ENCODE data around the gene HAND2. TPM values are rescaled to one million over a fixed set of nuclear protein-coding genes. Genes with fewer than 3 reads are reported as not detected.

Gene HAND2
- total and polyA plus RNA-seq, 2 of the 13 experiments (the other 11 are each of a cell fraction or from before 2014, with no cell fraction given), result not detected

DNA sequence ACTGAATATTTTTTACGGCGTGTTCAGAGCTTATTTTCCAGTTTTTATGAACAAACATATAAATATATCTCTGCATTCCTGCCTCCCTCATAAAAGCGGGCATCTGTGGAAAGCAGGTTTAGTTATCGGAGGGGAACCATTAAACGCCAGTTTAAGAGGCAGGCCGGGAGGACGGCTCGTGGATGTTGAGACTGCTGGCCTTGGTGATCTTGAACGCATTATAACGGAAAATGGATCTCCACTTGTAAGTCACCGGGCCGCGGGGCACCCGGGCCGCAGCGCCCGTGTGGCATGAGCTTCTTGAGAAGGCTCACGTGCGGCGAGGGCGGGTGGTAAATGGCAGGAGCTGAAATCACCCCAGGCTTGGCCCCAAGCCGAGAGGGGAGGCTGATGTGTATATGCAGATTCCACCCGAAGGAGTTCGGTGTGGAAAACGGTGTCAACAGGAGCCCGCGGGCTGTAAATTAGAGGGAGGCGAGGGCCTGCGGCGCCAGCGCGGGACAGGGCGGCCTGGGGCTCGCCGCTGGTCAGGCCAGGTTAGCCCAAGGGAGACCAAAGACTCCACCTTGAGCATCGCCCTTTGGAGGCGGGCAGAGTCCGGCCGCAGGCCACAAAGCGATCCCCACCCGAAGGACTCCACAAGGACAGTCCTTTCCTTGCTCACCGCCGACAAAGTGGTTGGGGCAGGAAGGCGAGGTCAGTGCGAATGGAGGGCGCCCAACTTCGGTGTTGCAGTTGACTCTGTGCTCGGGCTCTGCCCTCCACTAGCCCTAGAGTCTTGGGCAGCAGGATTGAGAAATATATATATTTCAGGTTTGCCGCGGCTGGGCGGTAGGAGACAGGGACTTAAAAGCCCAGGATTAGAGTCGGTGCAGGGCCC, 1.3 kb upstream of the HAND2 start:
- H4K20me1 ChIP-seq (ENCODE audit: insufficient read depth, low read length), result no peaks in the 10 kb centered on the region
- H3K4me2 ChIP-seq (ENCODE audit: low read depth, low read length), result no peak overlapping the region
- H3K9ac ChIP-seq (ENCODE audit: insufficient read depth, low read depth, low read length), result no peak overlapping the region
- H3K4me3 ChIP-seq (replicated peaks in 1 of 3; ENCODE audit: insufficient read depth in 1 of 3, low read depth in 2 of 3, low read length in 3 of 3), result no peak overlapping the region
- no peak overlapping the region for H2AFZ ChIP-seq (ENCODE audit: low read length)
- FAIRE-seq (no peak), DNase-seq (ENCODE audit: low spot score) (no peak), ATAC-seq (no peak; the same call in 2 of the 3 replicates)
- no TSS peak for BruUV-seq (replicated peaks)
- WGBS (ENCODE audit: low lambda C conversion rate), result 43% methylated on average over 34 of the region's 52 CpGs
- H3K36me3 ChIP-seq (replicated peaks in 1 of 2; ENCODE audit: control insufficient read depth in 1 of 2, insufficient read depth in 2 of 2, low read length in 2 of 2), result no peaks in the 10 kb centered on the region
- no peaks in the 10 kb centered on the region for H3K79me2 ChIP-seq (ENCODE audit: insufficient read depth, low read length)
- H3K27ac ChIP-seq (ENCODE audit: extremely low read length, insufficient read depth, low read length), result no peak overlapping the region
- intact Hi-C loops (cut with micrococcal nuclease; ENCODE audit: unreplicated experiment) (no loop called here), in situ Hi-C loops (cut with HindIII; ENCODE audit: extremely low pct_ligation_motif_present, low pct_unique_long_range_greater_than_20kb) (no loop called here)
- H3K9me3 ChIP-seq (ENCODE audit: low read length), result no peaks in the 10 kb centered on the region
- POLR2A ChIA-PET, result no interaction called here
- H3K4me1 ChIP-seq (ENCODE audit: insufficient read depth, low read length), result no peaks in the 10 kb centered on the region
- CTCF ChIA-PET (ENCODE audit: low intra/inter-chr PET ratio, low total read pairs), result no interaction called here
- peaks cover 9 to 61% of the 10 kb centered on the region in 2 experiments for H3K27me3 ChIP-seq (ENCODE audit: control insufficient read depth in 1 of 2, insufficient read depth in 2 of 2, low read length in 2 of 2)
- TF ChIP-seq ZNF205 (CRISPR knock-in tag; IDR thresholded peaks at IDR 0.05) (no peak), ZNF3 (CRISPR knock-in tag; IDR thresholded peaks at IDR 0.05) (no peak), KLF15 (CRISPR knock-in tag; IDR thresholded peaks at IDR 0.05; ENCODE audit: borderline replicate concordance) (no peak), NR2F6 (IDR thresholded peaks at IDR 0.05) (no peak), NR2F6 (CRISPR knock-in tag; IDR thresholded peaks at IDR 0.05) (no peak), ZNF256 (CRISPR knock-in tag; conservative IDR thresholded peaks at IDR 0.05) (no peak), TCF7L2 (IDR thresholded peaks at IDR 0.05; ENCODE audit: low read depth, low read length) (no peak), ZNF383 (CRISPR knock-in tag; IDR thresholded peaks at IDR 0.05; ENCODE audit: borderline replicate concordance) (no peak), FOXA3 (CRISPR knock-in tag; IDR thresholded peaks at IDR 0.05) (no peak), ZNF44 (CRISPR knock-in tag; IDR thresholded peaks at IDR 0.05) (no peak), ZNF619 (CRISPR knock-in tag; IDR thresholded peaks at IDR 0.05) (no peak), ZNF629 (CRISPR knock-in tag; conservative IDR thresholded peaks at IDR 0.05) (no peak), ZNF646 (CRISPR knock-in tag; IDR thresholded peaks at IDR 0.05) (no peak)
- TF ChIP-seq, protein P1, sequence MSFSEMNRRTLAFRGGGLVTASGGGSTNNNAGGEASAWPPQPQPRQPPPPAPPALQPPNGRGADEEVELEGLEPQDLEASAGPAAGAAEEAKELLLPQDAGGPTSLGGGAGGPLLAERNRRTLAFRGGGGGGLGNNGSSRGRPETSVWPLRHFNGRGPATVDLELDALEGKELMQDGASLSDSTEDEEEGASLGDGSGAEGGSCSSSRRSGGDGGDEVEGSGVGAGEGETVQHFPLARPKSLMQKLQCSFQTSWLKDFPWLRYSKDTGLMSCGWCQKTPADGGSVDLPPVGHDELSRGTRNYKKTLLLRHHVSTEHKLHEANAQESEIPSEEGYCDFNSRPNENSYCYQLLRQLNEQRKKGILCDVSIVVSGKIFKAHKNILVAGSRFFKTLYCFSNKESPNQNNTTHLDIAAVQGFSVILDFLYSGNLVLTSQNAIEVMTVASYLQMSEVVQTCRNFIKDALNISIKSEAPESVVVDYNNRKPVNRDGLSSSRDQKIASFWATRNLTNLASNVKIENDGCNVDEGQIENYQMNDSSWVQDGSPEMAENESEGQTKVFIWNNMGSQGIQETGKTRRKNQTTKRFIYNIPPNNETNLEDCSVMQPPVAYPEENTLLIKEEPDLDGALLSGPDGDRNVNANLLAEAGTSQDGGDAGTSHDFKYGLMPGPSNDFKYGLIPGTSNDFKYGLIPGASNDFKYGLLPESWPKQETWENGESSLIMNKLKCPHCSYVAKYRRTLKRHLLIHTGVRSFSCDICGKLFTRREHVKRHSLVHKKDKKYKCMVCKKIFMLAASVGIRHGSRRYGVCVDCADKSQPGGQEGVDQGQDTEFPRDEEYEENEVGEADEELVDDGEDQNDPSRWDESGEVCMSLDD (CRISPR knock-in tag; IDR thresholded peaks at IDR 0.05; ENCODE audit: borderline replicate concordance), result no peak
- TF ChIP-seq, protein P2, sequence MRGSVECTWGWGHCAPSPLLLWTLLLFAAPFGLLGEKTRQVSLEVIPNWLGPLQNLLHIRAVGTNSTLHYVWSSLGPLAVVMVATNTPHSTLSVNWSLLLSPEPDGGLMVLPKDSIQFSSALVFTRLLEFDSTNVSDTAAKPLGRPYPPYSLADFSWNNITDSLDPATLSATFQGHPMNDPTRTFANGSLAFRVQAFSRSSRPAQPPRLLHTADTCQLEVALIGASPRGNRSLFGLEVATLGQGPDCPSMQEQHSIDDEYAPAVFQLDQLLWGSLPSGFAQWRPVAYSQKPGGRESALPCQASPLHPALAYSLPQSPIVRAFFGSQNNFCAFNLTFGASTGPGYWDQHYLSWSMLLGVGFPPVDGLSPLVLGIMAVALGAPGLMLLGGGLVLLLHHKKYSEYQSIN (CRISPR knock-in tag; IDR thresholded peaks at IDR 0.05; ENCODE audit: borderline replicate concordance), result no peak
